NCI-H187 (cell line): Measurements from ENCODE around the gene LMNTD2.
"Not testable (repeated sequence)": the region's sequence is repeated elsewhere in the genome, so short reads cannot be mapped to it uniquely, and the experiment has no call there.

Source experiments
- DNase-seq, 2 experiments: peaks; one replicate each; lab custom pipeline; 2025; lab: John Stamatoyannopoulos, UW

The LMNTD2 gene

GRCh38 chr11:532986-533585, 27.5 kb downstream of the LMNTD2 start:
- DNase-seq, result no peak

- no peak for DNase-seq
Observed at GRCh38 chr11:532527-532985, 28.0 kb downstream of the LMNTD2 start.

GRCh38 chr11:531919-532526, 28.5 kb downstream of the LMNTD2 start:
- no peak for DNase-seq

- no peak for DNase-seq
Observed at GRCh38 chr11:530960-531831, 29.3 kb downstream of the LMNTD2 start.

- DNase-seq, result no peak
Observed at GRCh38 chr11:529728-530411, 30.7 kb downstream of the LMNTD2 start.

GRCh38 chr11:528815-529727, 31.5 kb downstream of the LMNTD2 start:
- DNase-seq, result no peak

- DNase-seq, result no peak
Observed at GRCh38 chr11:528166-528814, 32.2 kb downstream of the LMNTD2 start.

- no peak for DNase-seq
Observed at GRCh38 chr11:526192-526591, 34.3 kb downstream of the LMNTD2 start.

- no peak for DNase-seq
Observed at GRCh38 chr11:521177-521688, 39.3 kb downstream of the LMNTD2 start.

- DNase-seq, result no peak
Observed at GRCh38 chr11:520428-521176, 39.9 kb downstream of the LMNTD2 start.

GRCh38 chr11:518463-519202, 41.9 kb downstream of the LMNTD2 start:
- no peak for DNase-seq

GRCh38 chr11:516918-517685, 43.4 kb downstream of the LMNTD2 start:
- DNase-seq, result not testable (repeated sequence)

- no peak for DNase-seq
Observed at GRCh38 chr11:516400-516799, 44.1 kb downstream of the LMNTD2 start.

GRCh38 chr11:515131-515530, 45.4 kb downstream of the LMNTD2 start:
- DNase-seq, result no peak

- DNase-seq, result no peak
Observed at GRCh38 chr11:514606-515005, 45.9 kb downstream of the LMNTD2 start.

GRCh38 chr11:512761-513595, 47.6 kb downstream of the LMNTD2 start:
- no peak for DNase-seq

GRCh38 chr11:508956-509355, 51.6 kb downstream of the LMNTD2 start:
- DNase-seq, result no peak
